Posterior vena cava (tissue), 2 donors: ENCODE data around the gene CDS1. TPM values are rescaled to one million over a fixed set of nuclear protein-coding genes. Genes with fewer than 3 reads are reported as not detected.
A peak's percentile ranks its signal among the peaks of the same experiment; 100 is the strongest.
"Not testable (repeated sequence)": the region's sequence is repeated elsewhere in the genome, so short reads cannot be mapped to it uniquely, and the experiment has no call there.

ENCODE experiments used
- DNase-seq: peaks from one replicate; pipeline ENCODE4 v3.0.0-alpha.2; 2020; ENCODE audit warnings: low spot score
- intact Hi-C, 2 donors: fragments of 100-400 bp; cut with DNase I; formaldehyde crosslinking; loops; one replicate each; pipeline versions ENCODE4 v1.14.1 to v1.14.2; 2022 to 2023
- long read RNA-seq, 2 donors: library from polyadenylated mRNA; unstranded; transcript quantifications; one replicate each; pipeline ENCODE4 v2.0.0, GENCODE V29; 2020 to 2021
- total RNA-seq, 2 donors: library from RNA; stranded (reverse); fragmentation: NEBNext Ultra II Directional; extraction: Animal tissue kit (Norgen Biotek cat#: 25700); gene quantifications; one replicate each; pipeline ENCODE4 v1.2.1, GENCODE V29; 2021
- donor health status: DM: yes; HTN: yes; CAD: no.
- donor health status: DM: yes; HTN: yes; CAD: no.

Gene CDS1
- under 1 TPM; 0.65 to 0.90 TPM for total RNA-seq
- long read RNA-seq, donor 1, full-length matches to known transcripts, result 1 of 1 reads
- long read RNA-seq, donor 1, partial matches to known transcripts, result 0 of 1 reads
- long read RNA-seq, donor 1, other reads (novel, unspliced or antisense), result 0 of 1 reads
- long read RNA-seq, donor 2, result 0 reads

GRCh38 chr4:84582988-84583875 is at the start of gene CDS1:
CDS1 (plus strand) TSS chr4:84583127; CDS start chr4:84583402, 275 bp downstream.
- intact Hi-C loops, result no loop called here
- peak; percentile 81 for DNase-seq

GRCh38 chr4:84535901-84536300 is 47.0 kb upstream of the CDS1 start:
- intact Hi-C loops, result no loop called here

GRCh38 chr4:84545093-84545492 is 37.8 kb upstream of the CDS1 start:
- intact Hi-C loops, result no loop called here
- no peak for DNase-seq

More at GRCh38 chr4:84535901-84536300, 47.0 kb upstream of the CDS1 start:
- DNase-seq, result no peak

GRCh38 chr4:84547211-84547610 is 35.7 kb upstream of the CDS1 start:
- intact Hi-C loops, result no loop called here
- DNase-seq, result no peak

GRCh38 chr4:84549191-84549590 is 33.7 kb upstream of the CDS1 start:
- intact Hi-C loops, result not testable (repeated sequence)

GRCh38 chr4:84562156-84562555 is 20.8 kb upstream of the CDS1 start:
- DNase-seq, result no peak
- intact Hi-C loops, result no loop called here

More at GRCh38 chr4:84549191-84549590, 33.7 kb upstream of the CDS1 start:
- not testable (repeated sequence) for DNase-seq

GRCh38 chr4:84563002-84563401 is 19.9 kb upstream of the CDS1 start:
- no peak for DNase-seq
- intact Hi-C loops, result no loop called here

GRCh38 chr4:84565951-84566350 is 17.0 kb upstream of the CDS1 start:
- no peak for DNase-seq
- intact Hi-C loops, result no loop called here

GRCh38 chr4:84568496-84568895 is 14.4 kb upstream of the CDS1 start:
- intact Hi-C loops, result no loop called here
- no peak for DNase-seq

GRCh38 chr4:84569009-84569408 is 13.9 kb upstream of the CDS1 start:
- intact Hi-C loops, result no loop called here
- DNase-seq, result no peak

- no peak for DNase-seq
- intact Hi-C loops, result no loop called here
These were observed 9.4 kb upstream of the CDS1 start for GRCh38 chr4:84573385-84574068.

GRCh38 chr4:84574069-84574720 is 8.7 kb upstream of the CDS1 start:
- intact Hi-C loops, result no loop called here
- no peak for DNase-seq

- no peak for DNase-seq
- intact Hi-C loops, result no loop called here
These were observed 4.2 kb upstream of the CDS1 start for GRCh38 chr4:84578540-84579402.

GRCh38 chr4:84579403-84579776 is 3.5 kb upstream of the CDS1 start:
- no peak for DNase-seq
- intact Hi-C loops, result no loop called here

- peak; percentile 91 for DNase-seq
- intact Hi-C loops, result no loop called here
These were observed 482 bp upstream of the CDS1 start for GRCh38 chr4:84582302-84582987.

GRCh38 chr4:84583876-84584380 is 1.0 kb downstream of the CDS1 start:
- intact Hi-C loops, result no loop called here
- no peak for DNase-seq

- intact Hi-C loops, result no loop called here
- no peak for DNase-seq
These were observed 2.3 kb downstream of the CDS1 start for GRCh38 chr4:84585251-84585650.

GRCh38 chr4:84594724-84595123 is 11.8 kb downstream of the CDS1 start:
- no peak for DNase-seq
- intact Hi-C loops, result no loop called here
